ENCODE results near the gene BAIAP2L2. TPM values are rescaled to one million over a fixed set of nuclear protein-coding genes. Genes with fewer than 3 reads are reported as not detected.

BAIAP2L2 gene
- total and polyA plus RNA-seq, 2 donors (not counting 3 experiments of a cell fraction or from before 2014, with no cell fraction given): 0.20 to 0.35 TPM

GRCh38 chr22:38043151-38044039 lies 67.1 kb downstream of the BAIAP2L2 start:
- CTCF ChIA-PET: interaction anchor here (2.2 kb wide), 1 partner anchor 9 kb away, joined by 15 read pairs; no protein-coding TSS in a partner anchor
- POLR2A ChIA-PET: no interaction called here

More at GRCh38 chr22:38043151-38044039, 67.1 kb downstream of the BAIAP2L2 start:
- BruUV-seq (replicated peaks): no TSS peak
- Histone ChIP-seq H3K4me2 (ENCODE audit: insufficient read depth, low read length) (no peak overlapping the region), H3K27me3 (ENCODE audit: control insufficient read depth in 2 of 2, insufficient read depth in 2 of 2, low read length in 2 of 2) (no peaks in the 10 kb centered on the region), H3K9me3 (replicated peaks; ENCODE audit: control insufficient read depth, insufficient read depth, low read length) (no peaks in the 10 kb centered on the region), H2AFZ (ENCODE audit: low read depth, low read length) (no peak overlapping the region), H3K4me1 (ENCODE audit: control insufficient read depth, extremely low read depth, insufficient read depth, low read length) (no peaks in the 10 kb centered on the region), H3K27ac (ENCODE audit: insufficient read depth, low read depth, low read length) (no peak overlapping the region), H3K79me2 (ENCODE audit: control insufficient read depth, insufficient read depth, low read length) (no peaks in the 10 kb centered on the region), H3K9me1 (replicated peaks; ENCODE audit: control insufficient read depth, extremely low read depth, insufficient read depth, low read length) (no peaks in the 10 kb centered on the region), H3K4me3 (replicated peaks in 1 of 3; ENCODE audit: insufficient read depth in 1 of 3, low read depth in 1 of 3, low read length in 3 of 3) (no peak overlapping the region), H3K36me3 (ENCODE audit: control insufficient read depth in 2 of 2, extremely low read depth in 1 of 2, insufficient read depth in 2 of 2, low read length in 2 of 2) (no peaks in the 10 kb centered on the region), H4K20me1 (replicated peaks; ENCODE audit: control insufficient read depth, extremely low read depth, insufficient read depth, low read length) (no peaks in the 10 kb centered on the region), H3K9ac (replicated peaks; ENCODE audit: extremely low read depth, insufficient read depth, low read length) (no peak overlapping the region)
- FAIRE-seq: no peak
- dilution Hi-C loops (cut with MboI; ENCODE audit: extremely low pct_ligation_motif_present, low sequenced_read_pairs): no loop called here
- no peak for TF ChIP-seq GATA2 (IDR thresholded peaks at IDR 0.05; ENCODE audit: insufficient read depth, insufficient read length, low read depth, low read length)
- TF ChIP-seq FOS (IDR thresholded peaks at IDR 0.05; ENCODE audit: borderline replicate concordance, insufficient read depth, low read length): no peak
- TF ChIP-seq MYC (IDR thresholded peaks at IDR 0.05; ENCODE audit: low read depth, low read length): no peak
- TF ChIP-seq EZH2 (IDR thresholded peaks at IDR 0.05; ENCODE audit: borderline replicate concordance, low read depth, low read length, severe bottlenecking): no peak
- no peak for TF ChIP-seq MAX (IDR thresholded peaks at IDR 0.05; ENCODE audit: insufficient read depth, insufficient read length)
- TF ChIP-seq, protein P1, sequence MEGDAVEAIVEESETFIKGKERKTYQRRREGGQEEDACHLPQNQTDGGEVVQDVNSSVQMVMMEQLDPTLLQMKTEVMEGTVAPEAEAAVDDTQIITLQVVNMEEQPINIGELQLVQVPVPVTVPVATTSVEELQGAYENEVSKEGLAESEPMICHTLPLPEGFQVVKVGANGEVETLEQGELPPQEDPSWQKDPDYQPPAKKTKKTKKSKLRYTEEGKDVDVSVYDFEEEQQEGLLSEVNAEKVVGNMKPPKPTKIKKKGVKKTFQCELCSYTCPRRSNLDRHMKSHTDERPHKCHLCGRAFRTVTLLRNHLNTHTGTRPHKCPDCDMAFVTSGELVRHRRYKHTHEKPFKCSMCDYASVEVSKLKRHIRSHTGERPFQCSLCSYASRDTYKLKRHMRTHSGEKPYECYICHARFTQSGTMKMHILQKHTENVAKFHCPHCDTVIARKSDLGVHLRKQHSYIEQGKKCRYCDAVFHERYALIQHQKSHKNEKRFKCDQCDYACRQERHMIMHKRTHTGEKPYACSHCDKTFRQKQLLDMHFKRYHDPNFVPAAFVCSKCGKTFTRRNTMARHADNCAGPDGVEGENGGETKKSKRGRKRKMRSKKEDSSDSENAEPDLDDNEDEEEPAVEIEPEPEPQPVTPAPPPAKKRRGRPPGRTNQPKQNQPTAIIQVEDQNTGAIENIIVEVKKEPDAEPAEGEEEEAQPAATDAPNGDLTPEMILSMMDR (IDR thresholded peaks at IDR 0.05; ENCODE audit: extremely low read depth in 1 of 2, insufficient read depth in 1 of 2, low read depth in 1 of 2, low read length in 2 of 2): no peak
- no peak for TF ChIP-seq POLR2A (IDR thresholded peaks at IDR 0.05; ENCODE audit: low read depth, low read length)
- intact Hi-C loops (cut with micrococcal nuclease): no loop called here
- no peak for DNase-seq (ENCODE audit: low read depth, low spot score)
